ENCODE results near the gene ACACA.

ACACA gene

GRCh38 chr17:37220607-37220953, 186.1 kb downstream of the ACACA start:
- DNase-seq = peak; percentile 14

- DNase-seq = no peak
Observed at GRCh38 chr17:37219876-37220606, 186.6 kb downstream of the ACACA start.

GRCh38 chr17:37218849-37219248, 187.8 kb downstream of the ACACA start:
- no peak for DNase-seq

- DNase-seq = no peak
Observed at GRCh38 chr17:37214416-37214815, 192.2 kb downstream of the ACACA start.

GRCh38 chr17:37213927-37214326, 192.7 kb downstream of the ACACA start:
- DNase-seq = no peak

GRCh38 chr17:37212179-37212578, 194.5 kb downstream of the ACACA start:
- DNase-seq = no peak

GRCh38 chr17:37211136-37211535, 195.5 kb downstream of the ACACA start:
- DNase-seq = no peak

GRCh38 chr17:37207103-37207502, 199.5 kb downstream of the ACACA start:
- DNase-seq = no peak

GRCh38 chr17:37206299-37206698, 200.3 kb downstream of the ACACA start:
- DNase-seq = no peak

GRCh38 chr17:37200497-37200896, 206.1 kb downstream of the ACACA start:
- no peak for DNase-seq

GRCh38 chr17:37197336-37197735, 209.3 kb downstream of the ACACA start:
- DNase-seq = no peak

GRCh38 chr17:37194208-37194607, 212.4 kb downstream of the ACACA start:
- no peak for DNase-seq

- DNase-seq = no peak
Observed at GRCh38 chr17:37191219-37191618, 215.4 kb downstream of the ACACA start.

- DNase-seq = no peak
Observed at GRCh38 chr17:37190493-37190892, 216.1 kb downstream of the ACACA start.

- DNase-seq = no peak
Observed at GRCh38 chr17:37188157-37188556, 218.5 kb downstream of the ACACA start.

GRCh38 chr17:37187262-37187661, 219.4 kb downstream of the ACACA start:
- no peak for DNase-seq

GRCh38 chr17:37182786-37183465, 223.7 kb downstream of the ACACA start:
- DNase-seq = no peak

GRCh38 chr17:37180376-37180775, 226.3 kb downstream of the ACACA start:
- no peak for DNase-seq

- DNase-seq = no peak
Observed at GRCh38 chr17:37179893-37180292, 226.7 kb downstream of the ACACA start.

GRCh38 chr17:37177254-37177870, 229.3 kb downstream of the ACACA start:
- DNase-seq = no peak

GRCh38 chr17:37176723-37177122, 229.9 kb downstream of the ACACA start:
- no peak for DNase-seq

- DNase-seq = no peak
Observed at GRCh38 chr17:37174205-37174604, 232.4 kb downstream of the ACACA start.

- DNase-seq = no peak
Observed at GRCh38 chr17:37170881-37171425, 235.7 kb downstream of the ACACA start.

Measured in activated CD4-positive, alpha-beta T cell treated with anti-CD3 and anti-CD28 coated beads, Interleukin-10, Interleukin-2, amounts not matched to agents 100 ng/mL and 50 ng/mL, durations not matched to agents 16 hours and 8 hours (primary cell).